Measurements from ENCODE around the gene MMP24OS. TPM values are rescaled to one million over a fixed set of nuclear protein-coding genes. Genes with fewer than 3 reads are reported as not detected.
"Not testable (repeated sequence)": the region's sequence is repeated elsewhere in the genome, so short reads cannot be mapped to it uniquely, and the experiment has no call there.

Gene MMP24OS
- total RNA-seq, 2 donors from 2014 or later, result 38.3 to 104 TPM

DNA sequence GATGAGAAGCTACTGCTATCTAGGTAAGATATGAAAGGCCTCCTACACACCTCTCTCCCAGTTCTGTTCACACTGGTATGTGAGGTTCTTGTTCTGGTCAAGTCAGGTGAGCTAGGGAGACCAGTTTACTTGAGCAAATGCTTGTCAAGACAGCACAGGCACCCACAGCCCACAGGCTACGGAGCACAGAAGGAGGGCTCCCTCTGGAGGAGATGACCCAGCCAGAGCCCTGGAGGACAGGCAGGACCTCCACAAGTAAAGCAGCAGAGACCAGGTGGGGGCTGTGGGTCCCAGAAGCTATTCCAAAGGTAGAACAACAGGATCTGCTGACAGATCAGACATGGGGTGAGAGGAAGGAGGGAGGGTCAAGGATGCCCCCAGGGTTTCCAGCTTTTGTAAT is 13.2 kb downstream of the MMP24OS start:
- Mint-ChIP-seq H3K4me3 (no peak overlapping the region), H3K27ac (no peak overlapping the region), H3K36me3 (ENCODE audit: low read depth) (peaks cover 46% of the 10 kb centered on the region), H3K4me1 (peaks cover 3% of the 10 kb centered on the region), H3K27me3 (no peaks in the 10 kb centered on the region), H3K9me3 (no peaks in the 10 kb centered on the region)
- no peak for ATAC-seq (replicated peaks)

DNA sequence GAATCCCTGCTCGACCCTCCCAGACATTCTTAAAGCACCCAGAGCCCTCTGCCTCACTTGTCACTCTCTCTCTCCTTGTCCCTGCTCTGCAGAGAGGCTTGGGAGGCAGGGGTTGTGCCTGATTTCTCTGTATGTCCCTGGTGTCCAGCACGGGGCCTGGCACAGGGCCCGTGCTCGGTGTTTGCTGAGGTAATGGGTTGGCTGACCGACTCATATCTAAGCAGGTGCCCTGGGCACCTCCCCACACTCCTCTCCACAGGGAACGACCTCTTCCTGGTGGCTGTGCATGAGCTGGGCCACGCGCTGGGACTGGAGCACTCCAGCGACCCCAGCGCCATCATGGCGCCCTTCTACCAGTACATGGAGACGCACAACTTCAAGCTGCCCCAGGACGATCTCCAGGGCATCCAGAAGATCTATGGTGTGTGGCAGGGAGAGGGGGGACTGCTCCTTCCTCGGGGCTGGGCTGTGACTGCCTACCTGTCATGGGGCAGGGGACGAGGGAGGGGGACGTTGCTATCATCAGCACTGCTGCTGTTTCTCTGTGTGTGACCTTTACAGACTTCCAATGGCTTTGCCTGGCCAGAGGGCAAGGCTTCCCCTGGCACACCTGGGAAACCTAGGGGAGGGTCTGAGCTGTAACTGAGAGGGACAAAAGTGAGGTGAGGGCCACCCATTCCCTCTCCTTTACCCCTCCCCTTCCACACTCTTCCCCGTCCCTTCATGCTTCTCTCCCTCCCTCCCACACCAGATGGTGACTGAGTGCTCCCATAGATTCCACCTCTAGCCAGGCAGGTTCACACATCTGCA is 14.2 kb downstream of the MMP24OS start:
- Mint-ChIP-seq H3K4me3 (no peak overlapping the region), H3K36me3 (ENCODE audit: low read depth) (peaks cover 44% of the 10 kb centered on the region), H3K9me3 (no peaks in the 10 kb centered on the region), H3K27me3 (no peaks in the 10 kb centered on the region), H3K4me1 (peaks cover 3% of the 10 kb centered on the region), H3K27ac (no peak overlapping the region)
- no peak for ATAC-seq (replicated peaks)

DNA sequence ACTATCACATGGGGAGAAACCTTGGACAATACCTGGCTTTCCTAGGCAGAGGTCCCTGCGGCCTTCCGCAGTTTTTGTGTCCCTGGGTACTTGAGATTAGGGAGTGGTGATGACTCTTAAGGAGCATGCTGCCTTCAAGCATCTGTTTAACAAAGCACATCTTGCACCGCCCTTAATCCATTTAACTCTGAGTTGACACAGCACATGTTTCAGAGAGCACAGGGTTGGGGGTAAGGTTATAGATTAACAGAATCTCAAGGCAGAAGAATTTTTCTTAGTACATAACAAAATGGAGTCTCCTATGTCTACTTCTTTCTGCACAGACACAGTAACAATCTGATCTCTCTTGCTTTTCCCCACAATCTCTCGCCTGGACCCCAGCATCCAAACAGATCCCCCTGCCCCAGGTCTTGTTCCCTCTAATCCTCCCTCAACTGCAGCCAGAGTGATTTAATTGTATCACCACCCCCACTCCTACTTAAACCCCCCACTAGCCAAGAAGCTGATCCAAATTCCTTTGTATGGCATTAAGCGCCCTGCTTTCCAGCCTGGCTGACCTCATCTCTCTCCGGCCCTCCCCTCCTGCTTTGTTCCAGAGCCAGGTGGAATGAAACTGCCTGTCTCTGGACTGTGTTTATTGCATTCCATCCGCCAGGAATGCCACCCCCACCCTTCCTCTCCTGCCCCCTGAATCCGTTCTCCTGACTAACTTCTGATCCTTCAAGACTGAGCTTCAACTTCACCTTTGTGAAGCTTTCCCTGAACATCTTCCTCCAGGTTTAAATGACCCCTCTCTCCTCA is 15.0 kb downstream of the MMP24OS start:
- not testable (repeated sequence) for H3K27ac Mint-ChIP-seq; H3K27me3 Mint-ChIP-seq; ATAC-seq (replicated peaks); H3K4me3 Mint-ChIP-seq; H3K9me3 Mint-ChIP-seq; H3K4me1 Mint-ChIP-seq
- peaks cover 37% of the 10 kb centered on the region for H3K36me3 Mint-ChIP-seq (ENCODE audit: low read depth)

DNA sequence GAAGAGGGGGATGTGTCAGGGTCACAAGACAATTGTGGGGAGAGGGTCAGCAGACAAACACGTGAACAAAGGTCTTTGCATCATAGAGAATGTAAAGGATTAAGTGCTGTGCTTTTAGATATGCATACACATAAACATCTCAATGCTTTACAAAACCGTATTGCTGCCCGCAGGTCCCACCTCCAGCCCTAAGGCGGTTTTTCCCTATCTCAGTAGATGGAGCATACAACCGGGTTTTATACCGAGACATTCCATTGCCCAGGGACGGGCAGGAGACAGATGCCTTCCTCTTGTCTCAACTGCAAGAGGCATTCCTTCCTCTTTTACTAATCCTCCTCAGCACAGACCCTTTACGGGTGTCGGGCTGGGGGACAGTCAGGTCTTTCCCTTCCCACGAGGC is 15.6 kb downstream of the MMP24OS start:
- H3K36me3 Mint-ChIP-seq (ENCODE audit: low read depth), result peaks cover 31% of the 10 kb centered on the region
- not testable (repeated sequence) for ATAC-seq (replicated peaks); H3K27me3 Mint-ChIP-seq

DNA sequence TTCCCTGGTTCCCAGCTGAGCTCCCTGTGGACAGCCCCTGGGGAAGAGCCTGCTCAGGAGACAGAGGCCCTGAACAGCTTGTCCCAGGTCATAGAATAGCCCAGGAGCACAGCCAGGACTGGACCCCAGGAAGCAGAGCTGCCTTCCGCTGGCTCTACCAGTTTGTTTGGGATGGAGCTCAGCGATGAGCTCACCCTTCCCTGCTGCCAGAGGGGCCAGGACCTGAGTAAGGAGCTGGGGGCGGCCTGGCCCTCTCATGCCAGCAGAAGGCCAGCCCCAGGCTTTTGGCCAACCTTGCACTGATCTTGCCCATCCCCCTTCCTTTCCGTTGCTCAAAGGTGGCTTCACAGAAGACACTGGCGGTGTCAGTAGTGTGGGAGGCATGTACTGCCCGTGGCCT is 17.5 kb downstream of the MMP24OS start:
- H3K27me3 Mint-ChIP-seq, result no peaks in the 10 kb centered on the region
- no peak overlapping the region for H3K27ac Mint-ChIP-seq
- no peaks in the 10 kb centered on the region for H3K4me1 Mint-ChIP-seq

More for the DNA sequence above, 15.6 kb downstream of the MMP24OS start:
- H3K4me1 Mint-ChIP-seq, H3K9me3 Mint-ChIP-seq, H3K4me3 Mint-ChIP-seq, H3K27ac Mint-ChIP-seq: not testable (repeated sequence)

DNA sequence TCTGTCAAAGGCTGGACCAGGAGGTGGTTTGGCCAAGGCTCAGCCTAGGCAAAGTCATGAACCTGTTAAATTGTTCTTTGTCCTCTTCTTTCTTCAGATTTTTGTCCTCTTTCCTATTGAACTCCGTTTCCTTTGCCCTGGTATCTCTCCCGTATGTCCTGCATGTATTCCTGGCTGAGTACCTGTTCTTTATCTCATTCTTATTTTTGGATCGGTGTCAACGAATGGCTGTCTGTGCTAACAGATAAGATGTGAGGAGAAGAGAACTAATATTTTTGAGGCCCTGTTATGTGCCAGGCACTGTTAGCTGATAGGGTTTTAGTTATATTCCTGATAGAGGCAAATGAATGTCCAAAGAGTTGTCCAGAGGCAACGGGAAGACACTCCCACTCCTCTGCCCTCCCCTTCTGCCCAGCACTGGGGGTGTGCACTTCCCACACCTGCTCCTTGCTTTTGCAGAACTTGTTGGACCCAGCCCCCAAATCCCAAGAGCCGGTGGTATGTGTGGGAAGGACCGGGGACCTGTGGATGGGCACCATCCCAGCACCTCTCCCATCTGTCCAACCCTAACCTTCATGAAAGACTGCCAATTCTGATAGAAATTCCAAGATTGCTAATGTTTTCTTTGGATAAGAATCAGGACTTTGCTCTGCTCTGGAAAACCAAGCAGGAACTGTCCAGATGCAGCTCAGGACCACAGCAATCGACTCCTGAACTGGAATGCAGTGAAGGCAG is 20.6 kb downstream of the MMP24OS start:
- Mint-ChIP-seq H3K36me3 (ENCODE audit: low read depth) (peaks cover 13% of the 10 kb centered on the region), H3K4me1 (peaks cover 2% of the 10 kb centered on the region), H3K4me3 (no peak overlapping the region), H3K9me3 (no peaks in the 10 kb centered on the region), H3K27ac (no peak overlapping the region), H3K27me3 (no peaks in the 10 kb centered on the region)
- no peak for ATAC-seq (replicated peaks)

More for the DNA sequence above, 17.5 kb downstream of the MMP24OS start:
- Mint-ChIP-seq H3K4me3 (no peak overlapping the region), H3K36me3 (ENCODE audit: low read depth) (peaks cover 26% of the 10 kb centered on the region), H3K9me3 (no peaks in the 10 kb centered on the region)
- no peak for ATAC-seq (replicated peaks)

DNA sequence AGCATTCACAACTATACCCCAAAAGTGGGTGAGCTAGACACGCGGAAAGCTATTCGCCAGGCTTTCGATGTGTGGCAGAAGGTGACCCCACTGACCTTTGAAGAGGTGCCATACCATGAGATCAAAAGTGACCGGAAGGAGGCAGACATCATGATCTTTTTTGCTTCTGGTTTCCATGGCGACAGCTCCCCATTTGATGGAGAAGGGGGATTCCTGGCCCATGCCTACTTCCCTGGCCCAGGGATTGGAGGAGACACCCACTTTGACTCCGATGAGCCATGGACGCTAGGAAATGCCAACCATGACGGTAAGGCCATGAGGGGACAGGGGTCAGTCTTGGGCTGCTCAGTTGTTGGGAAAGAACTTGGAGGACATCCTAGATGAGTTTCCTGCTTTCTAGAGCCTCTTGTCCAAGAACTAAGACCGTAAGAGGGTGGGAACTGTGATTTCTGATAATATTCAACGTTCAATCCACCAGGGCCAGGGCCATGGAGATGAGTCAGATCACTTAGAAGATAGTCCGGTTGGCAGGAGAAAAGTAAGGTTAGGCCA is 23.4 kb downstream of the MMP24OS start:
- Mint-ChIP-seq H3K4me1 (peaks cover 13% of the 10 kb centered on the region), H3K27ac (no peak overlapping the region), H3K4me3 (no peak overlapping the region), H3K27me3 (no peaks in the 10 kb centered on the region), H3K36me3 (ENCODE audit: low read depth) (peaks cover 13% of the 10 kb centered on the region), H3K9me3 (no peaks in the 10 kb centered on the region)
- no peak for ATAC-seq (replicated peaks)

DNA sequence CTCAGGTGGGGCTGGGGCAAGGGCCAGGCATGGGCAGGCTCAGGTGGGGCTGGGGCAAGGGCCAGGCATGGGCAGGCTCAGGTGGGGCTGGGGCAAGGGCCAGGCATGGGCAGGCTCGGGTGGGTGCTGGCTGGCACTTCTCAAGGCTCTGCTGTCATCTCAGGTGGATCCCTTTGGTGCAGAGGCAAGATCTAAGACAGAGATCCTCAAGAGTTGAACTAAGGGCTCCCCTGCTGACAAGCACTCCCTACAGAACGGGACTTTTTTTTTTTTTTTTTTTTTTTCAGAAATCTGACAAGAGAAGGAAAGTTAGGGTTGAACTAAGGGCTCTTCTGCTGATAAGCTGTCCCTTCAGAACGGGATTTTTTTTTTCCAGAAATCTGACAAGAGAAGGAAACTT is 24.9 kb downstream of the MMP24OS start:
- H3K4me3 Mint-ChIP-seq, result no peak overlapping the region
- ATAC-seq (replicated peaks), result no peak
- H3K9me3 Mint-ChIP-seq, result no peaks in the 10 kb centered on the region
- peaks cover 13% of the 10 kb centered on the region for H3K4me1 Mint-ChIP-seq
- H3K27me3 Mint-ChIP-seq, result no peaks in the 10 kb centered on the region
- H3K27ac Mint-ChIP-seq, result no peak overlapping the region
- H3K36me3 Mint-ChIP-seq (ENCODE audit: low read depth), result peaks cover 13% of the 10 kb centered on the region

DNA sequence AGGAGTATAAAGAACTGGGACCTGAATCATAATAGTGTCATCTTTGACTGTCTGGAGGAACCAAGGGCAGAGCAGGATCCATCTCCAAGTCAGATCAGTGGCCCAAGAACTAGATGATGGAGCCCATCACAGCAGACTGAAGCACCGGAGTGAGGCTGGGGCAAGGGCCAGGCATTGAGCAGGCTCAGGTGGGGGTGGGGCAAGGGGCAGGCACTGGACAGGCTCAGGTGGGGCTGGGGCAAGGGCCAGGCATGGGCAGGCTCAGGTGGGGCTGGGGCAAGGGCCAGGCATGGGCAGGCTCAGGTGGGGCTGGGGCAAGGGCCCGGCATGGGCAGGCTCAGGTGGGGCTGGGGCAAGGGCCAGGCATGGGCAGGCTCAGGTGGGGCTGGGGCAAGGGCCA is 25.3 kb downstream of the MMP24OS start:
- not testable (repeated sequence) for H3K9me3 Mint-ChIP-seq, H3K27me3 Mint-ChIP-seq
- ATAC-seq (replicated peaks), result peak; percentile 33
- Mint-ChIP-seq H3K4me3 (peak overlapping the region; percentile 46), H3K36me3 (ENCODE audit: low read depth) (peaks cover 13% of the 10 kb centered on the region), H3K4me1 (peaks cover 13% of the 10 kb centered on the region), H3K27ac (peak overlapping the region; percentile 88)

DNA sequence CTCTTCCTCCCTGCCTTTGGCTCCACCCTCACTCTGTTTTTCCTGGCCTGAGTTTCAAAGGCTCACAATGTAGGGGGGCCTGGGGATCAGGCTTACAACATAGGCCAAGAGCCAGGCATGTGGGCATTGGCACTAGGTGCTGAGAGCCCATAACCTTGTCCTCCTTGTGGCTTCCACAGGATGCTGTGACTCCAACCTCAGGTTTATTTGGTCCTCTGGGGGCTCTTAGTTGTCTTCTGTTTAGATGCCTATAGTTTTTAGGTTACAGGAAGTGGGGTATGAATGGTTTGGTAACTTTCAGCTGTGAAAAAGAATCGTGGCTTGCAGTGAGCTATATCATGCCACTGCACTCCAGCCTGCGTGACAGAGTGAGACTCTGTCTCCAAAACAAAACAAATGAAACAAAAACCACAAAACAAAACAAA is 25.9 kb downstream of the MMP24OS start:
- peaks cover 13% of the 10 kb centered on the region for H3K36me3 Mint-ChIP-seq (ENCODE audit: low read depth)
- no peaks in the 10 kb centered on the region for H3K27me3 Mint-ChIP-seq
- peaks cover 17% of the 10 kb centered on the region for H3K4me1 Mint-ChIP-seq
- H3K4me3 Mint-ChIP-seq, result peak overlapping the region; percentile 46
- ATAC-seq (replicated peaks), result peak; percentile 93
- peak overlapping the region; percentile 88 for H3K27ac Mint-ChIP-seq
- H3K9me3 Mint-ChIP-seq, result no peaks in the 10 kb centered on the region

DNA sequence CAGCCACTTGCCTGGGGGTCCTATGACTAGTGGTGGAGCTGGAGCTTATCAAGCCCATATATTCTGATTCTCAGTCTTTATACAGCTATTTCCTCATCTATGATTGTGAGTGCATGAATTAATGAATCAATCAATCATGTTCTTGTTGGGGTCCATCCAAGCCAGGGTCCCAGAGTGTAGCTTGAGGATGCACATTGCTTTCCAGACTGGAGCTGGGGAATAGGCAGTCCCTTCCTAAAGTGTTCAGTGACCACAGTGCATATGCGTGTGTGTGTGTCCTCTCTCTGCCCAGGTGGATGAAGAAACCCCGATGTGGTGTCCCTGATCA is 26.3 kb downstream of the MMP24OS start:
- peak overlapping the region; percentile 88 for H3K27ac Mint-ChIP-seq
- H3K9me3 Mint-ChIP-seq, result no peaks in the 10 kb centered on the region
- no peaks in the 10 kb centered on the region for H3K27me3 Mint-ChIP-seq
- peak overlapping the region; percentile 46 for H3K4me3 Mint-ChIP-seq
- ATAC-seq (replicated peaks), result no peak
- H3K4me1 Mint-ChIP-seq, result peaks cover 17% of the 10 kb centered on the region
- H3K36me3 Mint-ChIP-seq (ENCODE audit: low read depth), result peaks cover 9% of the 10 kb centered on the region

DNA sequence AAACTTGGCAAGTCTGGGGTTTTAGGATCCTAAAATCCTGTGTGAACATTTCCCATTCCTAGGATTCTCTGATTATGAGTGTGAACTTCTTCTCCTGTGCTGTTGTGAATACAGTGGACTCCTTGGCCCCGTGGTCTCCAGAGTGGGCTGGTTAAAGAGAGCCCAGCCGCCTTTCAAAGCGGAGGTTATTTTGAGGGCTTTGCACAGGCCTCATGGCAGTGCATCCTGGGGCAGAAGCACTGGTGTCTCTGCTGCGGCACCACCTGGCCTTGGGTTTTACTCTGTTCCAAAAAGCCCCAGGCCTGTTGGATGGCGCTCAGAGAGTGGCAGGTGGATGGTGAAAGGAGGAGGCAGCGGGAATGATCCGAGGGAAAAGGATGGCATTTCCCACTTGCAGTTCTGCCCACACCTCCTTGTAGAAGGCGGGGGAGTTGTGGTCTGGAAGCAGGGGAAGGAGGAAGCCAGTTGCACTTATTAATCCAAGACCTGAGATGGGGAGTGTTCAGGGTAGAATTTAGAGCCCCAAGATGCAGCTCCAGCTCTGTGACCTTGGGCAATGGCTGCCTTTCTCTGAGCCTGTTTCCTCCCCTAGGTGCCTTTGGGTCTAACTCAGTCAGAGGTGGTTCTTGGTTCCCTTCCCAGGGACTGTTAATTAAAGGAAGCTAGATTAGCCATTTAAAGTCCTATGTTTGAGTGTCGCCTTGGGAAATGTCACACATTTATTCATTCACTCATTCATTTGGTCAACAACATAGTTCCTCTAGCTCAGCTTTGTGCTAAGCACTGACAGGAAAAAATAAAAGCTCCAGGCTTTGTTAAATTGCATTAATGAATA is 29.1 kb downstream of the MMP24OS start:
- Mint-ChIP-seq H3K27ac (no peak overlapping the region), H3K4me3 (no peak overlapping the region), H3K9me3 (no peaks in the 10 kb centered on the region), H3K4me1 (peaks cover 17% of the 10 kb centered on the region), H3K36me3 (ENCODE audit: low read depth) (no peaks in the 10 kb centered on the region), H3K27me3 (no peaks in the 10 kb centered on the region)
- ATAC-seq (replicated peaks), result no peak

DNA sequence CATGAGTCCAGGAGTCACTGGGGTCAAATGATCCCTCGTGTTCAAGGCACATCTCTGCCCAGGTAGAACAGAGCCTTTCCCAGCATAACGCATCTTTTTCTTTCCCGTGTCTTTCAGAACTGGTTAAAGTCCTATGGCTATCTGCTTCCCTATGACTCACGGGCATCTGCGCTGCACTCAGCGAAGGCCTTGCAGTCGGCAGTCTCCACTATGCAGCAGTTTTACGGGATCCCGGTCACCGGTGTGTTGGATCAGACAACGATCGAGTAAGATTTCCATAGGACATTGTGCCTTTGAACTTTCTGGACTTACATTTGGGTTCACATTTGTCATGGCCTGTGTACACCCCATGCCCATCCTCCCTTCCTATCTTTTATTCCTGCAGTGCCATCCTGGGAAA is 31.2 kb downstream of the MMP24OS start:
- Mint-ChIP-seq H3K27me3 (no peaks in the 10 kb centered on the region), H3K36me3 (ENCODE audit: low read depth) (no peaks in the 10 kb centered on the region), H3K4me1 (peaks cover 8% of the 10 kb centered on the region), H3K4me3 (no peak overlapping the region), H3K27ac (no peak overlapping the region), H3K9me3 (no peaks in the 10 kb centered on the region)
- ATAC-seq (replicated peaks), result no peak

DNA sequence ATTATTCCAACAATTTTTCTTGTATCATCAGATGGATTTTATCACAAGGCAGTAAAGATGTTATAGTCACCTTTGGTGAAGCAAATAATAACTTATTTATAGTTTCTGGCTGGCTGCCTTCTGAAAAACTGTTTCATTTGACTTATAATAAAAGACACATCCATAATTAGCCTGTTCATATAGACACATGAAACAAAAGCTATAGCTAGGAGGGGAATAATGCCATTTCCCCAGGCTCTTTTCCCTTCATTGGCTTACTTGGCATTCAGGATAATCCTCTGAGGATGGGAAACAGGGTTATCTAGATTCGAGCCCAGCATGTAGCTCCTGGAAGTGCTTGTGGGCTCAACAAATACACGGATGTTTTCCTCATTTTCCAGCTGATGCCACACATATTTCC is 33.9 kb downstream of the MMP24OS start:
- no peak for ATAC-seq (replicated peaks)
- Mint-ChIP-seq H3K27ac (no peak overlapping the region), H3K9me3 (no peaks in the 10 kb centered on the region), H3K4me3 (no peak overlapping the region), H3K27me3 (no peaks in the 10 kb centered on the region), H3K4me1 (peaks cover 4% of the 10 kb centered on the region), H3K36me3 (ENCODE audit: low read depth) (no peaks in the 10 kb centered on the region)
